Neural cell (in vitro differentiated cells): Measurements from ENCODE around the gene SPEF1. TPM values are rescaled to one million over a fixed set of nuclear protein-coding genes. Genes with fewer than 3 reads are reported as not detected.

Experiments
- H2AFZ ChIP-seq: fragments of 200-600, 300-800 bp; sonication (generic), shearing (Covaris generic); 2 replicates; pipeline ENCODE4 v1.6.0; 2014; ENCODE audit warnings: low read depth, mild to moderate bottlenecking, antibody characterized with exemption, low read length, moderate library complexity
- H3F3A ChIP-seq: fragments of 200-600 bp; shearing (Covaris generic); 2 replicates; pipeline ENCODE4 v1.6.1; 2016; ENCODE audit warnings: mild to moderate bottlenecking, moderate library complexity, mixed read lengths, antibody characterized with exemption, low read length; ENCODE audit not compliant: insufficient read depth, poor library complexity, severe bottlenecking
- H3K27ac ChIP-seq: fragments of 200-600, 300-800 bp; sonication (generic), shearing (Covaris generic); 2 replicates; pipeline ENCODE4 v1.5.1; 2014; ENCODE audit warnings: mild to moderate bottlenecking, low read length, moderate library complexity
- H3K27me3 ChIP-seq: fragments of 300-800, 200-600 bp; sonication (generic), shearing (Covaris generic); 2 replicates; pipeline ENCODE4 v1.6.0; 2014; ENCODE audit warnings: mild to moderate bottlenecking, low read depth, low read length, moderate library complexity; ENCODE audit not compliant: insufficient read depth
- H3K36me3 ChIP-seq: fragments of 300-800, 200-600 bp; sonication (generic), shearing (Covaris generic); 2 replicates; pipeline ENCODE4 v1.5.1; 2014; ENCODE audit warnings: mild to moderate bottlenecking, antibody characterized with exemption, low read length, moderate library complexity; ENCODE audit not compliant: insufficient read depth
- H3K4me2 ChIP-seq: fragments of 300-800, 200-600 bp; sonication (generic), shearing (Covaris generic); 2 replicates; pipeline ENCODE4 v1.6.0; 2014; ENCODE audit warnings: mild to moderate bottlenecking, low read length
- H3K4me3 ChIP-seq: fragments of 300-800, 200-600 bp; sonication (generic), shearing (Covaris generic); 2 replicates; pipeline ENCODE4 v1.5.1; 2014; ENCODE audit warnings: mild to moderate bottlenecking, low read length, moderate library complexity
- H3K79me2 ChIP-seq: fragments of 200-600 bp; shearing (Covaris generic); replicated peaks from 2 replicates; pipeline ENCODE4 v1.6.0; 2014; ENCODE audit warnings: mild to moderate bottlenecking, low read length, moderate library complexity; ENCODE audit not compliant: insufficient read depth
- H3K9ac ChIP-seq: fragments of 300-800, 200-600 bp; sonication (generic), shearing (Covaris generic); 2 replicates; pipeline ENCODE4 v1.6.1; 2016; ENCODE audit warnings: mild to moderate bottlenecking, low read length, mixed read lengths
- H3K9me2 ChIP-seq: fragments of 200-600 bp; shearing (Covaris generic); 2 replicates; pipeline ENCODE4 v1.6.1; 2016; ENCODE audit warnings: mild to moderate bottlenecking, low read length, mixed read lengths; ENCODE audit not compliant: insufficient read depth
- H3K9me3 ChIP-seq: fragments of 200-600, 300-800 bp; sonication (generic), shearing (Covaris generic); 2 replicates; pipeline ENCODE4 v1.6.1; 2016; ENCODE audit warnings: mild to moderate bottlenecking, mixed run types, low read length, moderate library complexity, mixed read lengths
- H4K20me1 ChIP-seq: fragments of 200-600 bp; shearing (Covaris generic); 2 replicates; pipeline ENCODE4 v1.6.1; 2016; ENCODE audit warnings: mild to moderate bottlenecking, mixed run types; ENCODE audit not compliant: insufficient read depth
- CTCF ChIP-seq: fragments of 450-650 bp; IDR thresholded peaks from 2 replicates; pipeline ENCODE4 v1.5.1; 2014; ENCODE audit warnings: antibody characterized with exemption, mild to moderate bottlenecking, moderate library complexity; ENCODE audit not compliant: poor library complexity, severe bottlenecking
- EP300 ChIP-seq: fragments of 450-650 bp; conservative IDR thresholded peaks from 2 replicates; pipeline ENCODE4 v1.6.1; 2014; ENCODE audit warnings: antibody characterized with exemption, mild to moderate bottlenecking, moderate library complexity; ENCODE audit not compliant: poor library complexity, severe bottlenecking
- EZH2 ChIP-seq: fragments of 200-600, 300-800 bp; shearing (Covaris generic), sonication (generic); IDR thresholded peaks from 2 replicates; pipeline ENCODE4 v1.6.1; 2014; ENCODE audit warnings: antibody characterized with exemption, low read length, borderline replicate concordance, mild to moderate bottlenecking; ENCODE audit not compliant: insufficient read depth, poor library complexity, severe bottlenecking
- MXI1 ChIP-seq: fragments of 450-650 bp; conservative IDR thresholded peaks from 2 replicates; pipeline ENCODE4 v1.6.1; 2014; ENCODE audit warnings: antibody characterized with exemption, mild to moderate bottlenecking; ENCODE audit not compliant: poor library complexity, severe bottlenecking
- POLR2AphosphoS5 ChIP-seq: IDR thresholded peaks from 2 replicates; pipeline ENCODE4 v1.6.1; 2012
- RAD21 ChIP-seq: fragments of 450-650 bp; conservative IDR thresholded peaks from 2 replicates; pipeline ENCODE4 v1.6.1; 2014; ENCODE audit warnings: antibody characterized with exemption, mild to moderate bottlenecking, moderate library complexity
- REST ChIP-seq: IDR thresholded peaks from 2 replicates; pipeline ENCODE4 v1.6.1; 2012; ENCODE audit warnings: borderline replicate concordance
- SMC3 ChIP-seq: fragments of 450-650 bp; conservative IDR thresholded peaks from 2 replicates; pipeline ENCODE4 v1.6.1; 2014; ENCODE audit warnings: antibody characterized with exemption, mild to moderate bottlenecking, moderate library complexity; ENCODE audit not compliant: poor library complexity
- TAF1 ChIP-seq: IDR thresholded peaks from 2 replicates; pipeline ENCODE4 v1.6.1; 2012; ENCODE audit warnings: low read depth
- polyA plus RNA-seq: library from polyadenylated mRNA; depleted of rRNA; stranded (reverse); fragments of >200 nt; gene quantifications from 2 replicates; pipeline ENCODE4 v1.2.3, GENCODE V29; 2014

Gene SPEF1
- polyA plus RNA-seq, 1 donor from 2014 or later, result 0.58 TPM

GRCh38 chr20:3783511-3784195 lies 2.4 kb upstream of the SPEF1 start:
- Histone ChIP-seq H3K27me3 (peaks cover 5% of the 10 kb centered on the region), H3K9ac (no peak overlapping the region)

GRCh38 chr20:3783068-3783489 lies 1.8 kb upstream of the SPEF1 start:
- Histone ChIP-seq H2AFZ (no peak overlapping the region), H4K20me1 (no peaks in the 10 kb centered on the region), H3K9me2 (no peaks in the 10 kb centered on the region), H3K27ac (no peak overlapping the region), H3K79me2 (peaks cover 10% of the 10 kb centered on the region), H3K9ac (no peak overlapping the region), H3F3A (no peaks in the 10 kb centered on the region), H3K4me2 (no peak overlapping the region), H3K4me3 (no peak overlapping the region), H3K9me3 (no peaks in the 10 kb centered on the region), H3K27me3 (peaks cover 11% of the 10 kb centered on the region), H3K36me3 (no peaks in the 10 kb centered on the region)
- TF ChIP-seq TAF1 (no peak), RAD21 (no peak), REST (no peak), SMC3 (no peak), EZH2 (no peak)

More at GRCh38 chr20:3783511-3784195, 2.4 kb upstream of the SPEF1 start:
- Histone ChIP-seq H3K4me2 (no peak overlapping the region), H3K9me3 (no peaks in the 10 kb centered on the region), H3K79me2 (peaks cover 10% of the 10 kb centered on the region), H3F3A (no peaks in the 10 kb centered on the region), H3K36me3 (no peaks in the 10 kb centered on the region), H2AFZ (no peak overlapping the region), H3K4me3 (peak overlapping the region; percentile 82), H3K27ac (no peak overlapping the region), H3K9me2 (no peaks in the 10 kb centered on the region), H4K20me1 (no peaks in the 10 kb centered on the region)
- no peak for TF ChIP-seq POLR2AphosphoS5
- no peak for TF ChIP-seq EZH2
- no peak for TF ChIP-seq SMC3
- no peak for TF ChIP-seq TAF1
- TF ChIP-seq REST, result no peak
- no peak for TF ChIP-seq MXI1
- TF ChIP-seq CTCF, result no peak
- no peak for TF ChIP-seq EP300
- no peak for TF ChIP-seq RAD21
